Esophagus squamous epithelium (tissue), 5 donors: ENCODE data around the gene LRIG1. TPM values are rescaled to one million over a fixed set of nuclear protein-coding genes. Genes with fewer than 3 reads are reported as not detected.

ENCODE experiments used
- DNase-seq: peaks from one replicate; lab custom pipeline; 2025; lab: John Stamatoyannopoulos, UW
- H3K27ac ChIP-seq, 4 donors: fragments of 200-600 bp; sonication (generic); one replicate each; pipeline ENCODE4 v1.5.1; 2016 to 2019; ENCODE audit warnings: mild to moderate bottlenecking in 1 of 4
- H3K27me3 ChIP-seq, 4 donors: fragments of 200-600 bp; sonication (generic); 1 replicate in 3 of 4; 2 replicates in 1 of 4; pipeline versions ENCODE4 v1.5.1 to v1.6.0; 2017 to 2021; ENCODE audit warnings: antibody characterized with exemption in 1 of 4
- H3K36me3 ChIP-seq, 3 donors: fragments of 200-600 bp; sonication (generic); one replicate each; pipeline ENCODE4 v1.5.1; 2016 to 2019
- H3K4me1 ChIP-seq, 3 donors: fragments of 200-600 bp; sonication (generic); one replicate each; pipeline ENCODE4 v1.5.1; 2017 to 2019
- H3K4me3 ChIP-seq, 4 donors: fragments of 200-600 bp; sonication (generic); 1 replicate in 3 of 4; 2 replicates in 1 of 4; pipeline ENCODE4 v1.5.1; 2016 to 2019; ENCODE audit warnings: mild to moderate bottlenecking in 2 of 4, moderate library complexity in 1 of 4
- H3K9me3 ChIP-seq, 3 donors: fragments of 200-600 bp; sonication (generic); one replicate each; pipeline ENCODE4 v1.5.1; 2016 to 2019
- POLR2A ChIP-seq, 4 donors: fragments of 450-650 bp; IDR thresholded peaks; one replicate each; pipeline ENCODE4 v1.6.1; 2017; ENCODE audit warnings: antibody characterized with exemption in 4 of 4, mild to moderate bottlenecking in 4 of 4, moderate library complexity in 3 of 4
- WGBS, 2 donors: methylation state at CpG; one replicate each; pipeline ENCODE4 v1.1.5; 2018; 5-methylcytosine and 5-hydroxymethylcytosine counted together
- intact Hi-C: fragments of 100-400 bp; cut with DNase I; formaldehyde crosslinking; loops from one replicate; pipeline ENCODE4 v1.15.0; 2022
- total RNA-seq, 4 donors: library from RNA; depleted of rRNA; stranded (reverse); fragments of >200 nt; gene quantifications; one replicate each; pipeline ENCODE4 v1.1.0, GENCODE V29; 2016
- TF ChIP-seq, protein P1 (sequence below), 6 experiments: fragments of 450-650 bp in 4 of 6; fragments of 200-600 bp in 2 of 6; sonication (generic) in 2 of 6; IDR thresholded peaks; one replicate each; pipeline ENCODE4 v1.5.1; 2016 to 2019; ENCODE audit warnings: antibody characterized with exemption in 6 of 6, mild to moderate bottlenecking in 4 of 6, moderate library complexity in 4 of 6
- donor health status: DM: yes; HTN: yes; CAD: no.

Gene LRIG1
- total RNA-seq, 4 donors from 2014 or later, result 7.5 to 30.5 (median 15.1) TPM

DNA sequence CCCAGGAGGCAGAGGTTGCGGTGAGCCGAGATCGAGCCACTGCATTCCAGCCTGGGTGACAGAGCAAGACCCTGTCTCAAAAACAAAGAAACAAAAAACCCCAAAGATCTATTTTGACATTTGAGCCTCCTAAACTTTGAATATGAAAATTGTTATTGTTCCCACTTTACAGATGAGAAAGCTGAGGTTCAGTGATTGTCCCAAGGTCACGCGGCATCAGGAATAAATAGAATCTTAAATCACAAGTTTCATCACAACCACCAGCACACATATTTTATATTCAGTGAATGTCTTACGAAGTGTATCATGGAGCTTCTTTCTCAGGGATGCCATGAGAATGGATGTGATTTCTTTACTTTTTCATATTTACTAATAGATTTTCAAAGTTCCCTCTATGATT, 5.3 kb upstream of the LRIG1 start:
- Histone ChIP-seq H3K27me3 (no peaks in the 10 kb centered on the region), H3K27ac (no peak overlapping the region), H3K36me3 (no peaks in the 10 kb centered on the region), H3K9me3 (no peaks in the 10 kb centered on the region), H3K4me1 (peaks cover 0 to 7% (median 4%) of the 10 kb centered on the region in 3 donors), H3K4me3 (no peak overlapping the region)
- WGBS, 2 donors, result 94 to 98% methylated on average over 6 of the region's 6 CpGs
- DNase-seq, result no peak
- TF ChIP-seq, protein P1, sequence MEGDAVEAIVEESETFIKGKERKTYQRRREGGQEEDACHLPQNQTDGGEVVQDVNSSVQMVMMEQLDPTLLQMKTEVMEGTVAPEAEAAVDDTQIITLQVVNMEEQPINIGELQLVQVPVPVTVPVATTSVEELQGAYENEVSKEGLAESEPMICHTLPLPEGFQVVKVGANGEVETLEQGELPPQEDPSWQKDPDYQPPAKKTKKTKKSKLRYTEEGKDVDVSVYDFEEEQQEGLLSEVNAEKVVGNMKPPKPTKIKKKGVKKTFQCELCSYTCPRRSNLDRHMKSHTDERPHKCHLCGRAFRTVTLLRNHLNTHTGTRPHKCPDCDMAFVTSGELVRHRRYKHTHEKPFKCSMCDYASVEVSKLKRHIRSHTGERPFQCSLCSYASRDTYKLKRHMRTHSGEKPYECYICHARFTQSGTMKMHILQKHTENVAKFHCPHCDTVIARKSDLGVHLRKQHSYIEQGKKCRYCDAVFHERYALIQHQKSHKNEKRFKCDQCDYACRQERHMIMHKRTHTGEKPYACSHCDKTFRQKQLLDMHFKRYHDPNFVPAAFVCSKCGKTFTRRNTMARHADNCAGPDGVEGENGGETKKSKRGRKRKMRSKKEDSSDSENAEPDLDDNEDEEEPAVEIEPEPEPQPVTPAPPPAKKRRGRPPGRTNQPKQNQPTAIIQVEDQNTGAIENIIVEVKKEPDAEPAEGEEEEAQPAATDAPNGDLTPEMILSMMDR (IDR thresholded peaks at IDR 0.05), result no peak
- no peak for TF ChIP-seq POLR2A (IDR thresholded peaks at IDR 0.05)
- intact Hi-C loops, result no loop called here

DNA sequence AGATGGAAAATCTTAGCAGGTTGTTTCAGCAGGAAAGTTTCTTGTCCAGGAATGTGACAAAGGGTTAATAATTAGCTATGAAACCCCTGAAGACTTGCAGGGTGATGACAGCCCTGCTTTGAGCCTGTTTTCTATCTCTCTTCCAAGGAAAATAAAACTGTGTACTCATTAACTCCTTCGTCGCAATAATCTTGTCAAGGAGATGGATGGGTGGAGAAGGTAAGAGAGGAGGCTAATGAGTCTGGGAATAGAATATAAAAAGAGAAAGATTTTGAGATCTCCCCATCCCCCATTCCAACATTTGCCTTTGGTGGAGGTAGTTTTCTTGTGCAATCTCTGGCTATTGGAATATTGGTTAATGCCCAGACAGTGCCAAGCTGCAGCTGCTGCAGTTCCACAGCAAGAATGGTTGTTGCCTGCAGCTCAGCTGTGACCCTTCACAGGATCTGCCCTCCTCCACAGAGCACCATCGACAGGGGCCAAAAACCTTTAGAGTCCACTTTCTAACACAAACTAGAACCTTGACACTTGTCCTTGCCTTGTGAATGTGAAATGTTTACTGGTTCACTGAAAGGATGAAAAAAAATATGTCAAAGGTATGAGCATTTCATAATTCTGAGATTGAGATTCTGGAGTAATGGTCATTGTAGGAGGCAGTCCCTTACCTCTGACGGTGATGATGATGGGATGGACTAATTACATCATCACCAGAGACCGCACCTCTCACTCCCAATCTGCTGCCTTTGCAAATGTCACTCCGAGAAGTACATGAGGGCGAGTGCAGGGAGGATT, 4.2 kb upstream of the LRIG1 start:
- H3K36me3 ChIP-seq, result no peaks in the 10 kb centered on the region
- no peaks in the 10 kb centered on the region for H3K27me3 ChIP-seq
- DNase-seq, result no peak
- no peak overlapping the region for H3K27ac ChIP-seq
- peaks cover 0 to 7% (median 4%) of the 10 kb centered on the region in 3 donors for H3K4me1 ChIP-seq
- intact Hi-C loops, result no loop called here
- no peak overlapping the region for H3K4me3 ChIP-seq
- H3K9me3 ChIP-seq, result no peaks in the 10 kb centered on the region
- 73 to 74% methylated on average over 7 of the region's 7 CpGs for WGBS, 2 donors
- TF ChIP-seq, protein P1 (IDR thresholded peaks at IDR 0.05), result no peak
- TF ChIP-seq POLR2A (IDR thresholded peaks at IDR 0.05), result no peak

DNA sequence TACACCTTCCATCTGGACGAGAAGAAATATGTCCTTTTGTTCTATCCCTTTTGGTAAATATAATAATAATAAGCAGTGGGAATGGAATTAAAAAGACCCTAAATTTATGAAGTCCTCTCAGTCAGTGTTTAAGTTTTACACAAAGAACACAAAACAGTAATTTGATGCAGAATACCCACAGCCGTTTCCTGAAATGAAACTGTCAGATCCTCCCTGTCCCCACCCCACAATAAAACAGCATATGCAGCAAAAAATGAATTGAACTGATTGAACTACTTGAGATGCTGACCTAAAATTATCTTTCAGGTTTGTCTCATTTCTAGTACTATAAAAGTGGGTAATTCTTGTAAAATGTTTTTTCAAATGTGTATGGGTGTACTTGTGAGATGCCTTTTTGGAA, 2.2 kb upstream of the LRIG1 start:
- no peak overlapping the region for H3K4me3 ChIP-seq
- peaks cover 0 to 27% (median 12%) of the 10 kb centered on the region in 3 donors for H3K4me1 ChIP-seq
- no peak for DNase-seq
- no peak overlapping the region for H3K27ac ChIP-seq
- 68 to 73% methylated on average over 2 of the region's 2 CpGs for WGBS, 2 donors
- intact Hi-C loops, result no loop called here
- no peaks in the 10 kb centered on the region for H3K36me3 ChIP-seq
- no peaks in the 10 kb centered on the region for H3K9me3 ChIP-seq
- TF ChIP-seq, protein P1 (IDR thresholded peaks at IDR 0.05), result no peak
- TF ChIP-seq POLR2A (IDR thresholded peaks at IDR 0.05), result no peak
- no peaks in the 10 kb centered on the region for H3K27me3 ChIP-seq

DNA sequence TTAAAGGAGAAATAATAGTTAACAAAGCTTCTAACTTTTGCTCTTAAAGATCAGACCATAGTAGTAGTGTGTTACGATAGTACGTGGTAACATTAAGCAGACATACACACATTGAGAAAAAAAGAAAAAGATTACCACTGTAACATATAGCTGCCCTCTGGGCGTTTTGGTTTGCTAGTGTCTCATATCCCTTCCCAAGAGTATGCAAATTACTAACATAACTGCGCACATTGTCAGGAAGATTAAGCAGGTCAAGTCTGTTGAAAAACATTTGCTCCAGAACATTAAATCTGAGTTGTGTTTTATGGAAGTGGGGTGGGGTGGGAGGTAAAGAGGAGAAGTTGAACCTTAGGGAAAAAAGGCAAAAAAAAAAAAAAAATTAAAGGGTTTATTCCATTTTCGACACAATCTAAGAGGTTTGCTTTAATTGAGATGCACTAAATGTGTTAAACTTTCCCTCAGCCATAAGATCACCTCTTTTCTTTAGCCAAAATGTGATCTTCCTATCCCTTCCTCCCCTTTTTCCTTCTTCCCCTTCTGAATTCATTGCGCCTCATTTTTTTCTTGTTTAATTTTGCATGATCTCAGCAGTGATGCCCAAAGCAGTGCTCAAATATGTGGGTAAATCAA, 1.5 kb upstream of the LRIG1 start:
- TF ChIP-seq POLR2A (IDR thresholded peaks at IDR 0.05), result no peak
- TF ChIP-seq, protein P1 (IDR thresholded peaks at IDR 0.05), result no peak
- no peak for DNase-seq
- 73 to 83% methylated on average over 6 of the region's 6 CpGs for WGBS, 2 donors
- Histone ChIP-seq H3K4me3 (no peak overlapping the region), H3K9me3 (no peaks in the 10 kb centered on the region), H3K36me3 (no peaks in the 10 kb centered on the region), H3K4me1 (peaks cover 0 to 34% (median 12%) of the 10 kb centered on the region in 3 donors), H3K27ac (no peak overlapping the region), H3K27me3 (no peaks in the 10 kb centered on the region)
- intact Hi-C loops, result no loop called here
